Inflammatory macrophage treated with lipopolysaccharide for 4 hours (primary cell): ENCODE measurements around the gene STAT5A.
"Not testable (repeated sequence)": the region's sequence is repeated elsewhere in the genome, so short reads cannot be mapped to it uniquely, and the experiment has no call there.

Source experiments
- DNase-seq: peaks from one replicate; pipeline ENCODE4 v3.0.0-alpha.2; 2020

Gene STAT5A

GRCh38 chr17:42309986-42310786 lies 21.9 kb downstream of the STAT5A start:
- no peak for DNase-seq

GRCh38 chr17:42310787-42311215 lies 22.5 kb downstream of the STAT5A start:
- no peak for DNase-seq

DNA sequence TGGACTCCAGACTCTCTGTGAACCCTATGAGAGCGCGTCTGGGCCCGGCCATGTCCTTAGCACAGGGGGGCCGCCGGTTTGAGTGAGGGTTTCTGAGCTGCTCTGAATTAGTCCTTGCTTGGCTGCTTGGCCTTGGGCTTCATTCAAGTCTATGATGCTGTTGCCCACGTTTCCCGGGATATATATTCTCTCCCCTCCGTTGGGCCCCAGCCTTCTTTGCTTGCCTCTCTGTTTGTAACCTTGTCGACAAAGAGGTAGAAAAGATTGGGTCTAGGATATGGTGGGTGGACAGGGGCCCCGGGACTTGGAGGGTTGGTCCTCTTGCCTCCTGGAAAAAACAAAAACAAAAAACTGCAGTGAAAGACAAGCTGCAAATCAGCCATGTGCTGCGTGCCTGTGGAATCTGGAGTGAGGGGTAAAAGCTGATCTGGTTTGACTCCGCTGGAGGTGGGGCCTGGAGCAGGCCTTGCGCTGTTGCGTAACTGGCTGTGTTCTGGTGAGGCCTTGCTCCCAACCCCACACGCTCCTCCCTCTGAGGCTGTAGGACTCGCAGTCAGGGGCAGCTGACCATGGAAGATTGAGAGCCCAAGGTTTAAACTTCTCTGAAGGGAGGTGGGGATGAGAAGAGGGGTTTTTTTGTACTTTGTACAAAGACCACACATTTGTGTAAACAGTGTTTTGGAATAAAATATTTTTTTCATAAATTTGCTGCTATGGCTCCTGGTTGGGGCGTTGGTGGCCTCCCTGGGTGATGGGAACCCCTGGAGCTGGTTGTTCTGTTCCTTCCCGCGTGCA lies 23.1 kb downstream of the STAT5A start:
- peak; percentile 79 for DNase-seq

- DNase-seq, result no peak
These were observed 23.7 kb downstream of the STAT5A start for GRCh38 chr17:42312035-42312284.

DNA sequence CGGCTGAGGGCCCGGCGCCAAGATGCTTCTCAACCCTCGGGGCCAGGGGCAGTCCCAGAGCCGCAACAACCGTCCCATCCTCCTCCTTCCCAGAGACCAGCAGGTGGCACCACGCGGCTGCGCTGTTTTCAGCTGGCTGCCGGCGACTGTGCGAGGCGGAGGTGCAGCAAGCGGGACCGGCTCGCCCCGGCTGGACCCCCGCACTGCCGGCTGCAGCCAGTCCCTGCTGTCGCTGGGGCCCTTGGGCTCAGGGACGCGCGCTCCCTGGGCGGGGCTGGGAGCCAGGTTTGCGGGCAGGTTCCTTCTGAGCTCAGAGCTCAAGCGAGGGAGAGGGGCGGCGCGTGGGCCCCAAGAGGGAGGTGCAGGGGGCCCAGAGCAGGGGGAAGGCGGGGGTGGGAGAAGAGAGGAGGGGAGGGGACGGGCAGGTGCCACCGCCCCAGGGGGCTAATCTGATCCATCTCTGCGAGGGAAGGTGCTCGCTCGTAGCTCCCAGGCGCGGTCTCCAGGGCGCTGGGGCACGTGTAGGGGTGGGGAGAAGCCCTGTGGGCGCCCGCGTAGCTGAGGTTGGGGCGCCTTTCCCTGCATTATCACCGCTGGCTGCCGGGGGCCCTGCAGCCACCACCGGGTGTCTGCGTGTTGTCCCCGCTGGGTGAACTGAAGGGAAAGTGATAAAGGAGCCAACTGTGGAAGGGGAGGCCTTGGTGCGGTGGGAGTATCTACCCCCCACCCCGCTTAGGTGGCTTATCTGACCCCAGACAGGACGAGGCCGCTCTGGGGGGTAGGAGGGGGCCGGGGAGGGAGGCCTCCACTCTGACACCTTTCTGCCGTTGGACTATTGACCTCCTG lies 24.2 kb downstream of the STAT5A start:
- peak; percentile 52 for DNase-seq

DNA sequence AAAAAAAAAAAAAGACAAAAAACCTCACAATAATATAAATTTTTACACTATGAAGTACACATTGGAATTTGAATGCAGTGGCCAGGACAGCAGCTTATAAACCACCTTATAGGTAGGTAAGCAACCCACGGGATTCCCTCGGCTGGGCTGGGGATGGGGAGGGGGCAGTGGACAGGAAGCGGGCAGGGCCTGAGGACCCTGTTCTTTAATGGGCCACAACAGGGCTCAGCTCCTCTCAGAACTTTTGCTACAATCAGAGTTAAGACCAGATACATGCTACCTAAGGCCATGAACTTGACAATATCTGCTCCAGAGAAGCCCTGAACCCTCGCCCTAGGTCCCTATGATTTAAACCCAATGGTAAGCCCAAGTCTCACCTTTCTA lies 25.1 kb downstream of the STAT5A start:
- DNase-seq, result no peak

GRCh38 chr17:42313773-42314566 lies 25.7 kb downstream of the STAT5A start:
- no peak for DNase-seq

DNA sequence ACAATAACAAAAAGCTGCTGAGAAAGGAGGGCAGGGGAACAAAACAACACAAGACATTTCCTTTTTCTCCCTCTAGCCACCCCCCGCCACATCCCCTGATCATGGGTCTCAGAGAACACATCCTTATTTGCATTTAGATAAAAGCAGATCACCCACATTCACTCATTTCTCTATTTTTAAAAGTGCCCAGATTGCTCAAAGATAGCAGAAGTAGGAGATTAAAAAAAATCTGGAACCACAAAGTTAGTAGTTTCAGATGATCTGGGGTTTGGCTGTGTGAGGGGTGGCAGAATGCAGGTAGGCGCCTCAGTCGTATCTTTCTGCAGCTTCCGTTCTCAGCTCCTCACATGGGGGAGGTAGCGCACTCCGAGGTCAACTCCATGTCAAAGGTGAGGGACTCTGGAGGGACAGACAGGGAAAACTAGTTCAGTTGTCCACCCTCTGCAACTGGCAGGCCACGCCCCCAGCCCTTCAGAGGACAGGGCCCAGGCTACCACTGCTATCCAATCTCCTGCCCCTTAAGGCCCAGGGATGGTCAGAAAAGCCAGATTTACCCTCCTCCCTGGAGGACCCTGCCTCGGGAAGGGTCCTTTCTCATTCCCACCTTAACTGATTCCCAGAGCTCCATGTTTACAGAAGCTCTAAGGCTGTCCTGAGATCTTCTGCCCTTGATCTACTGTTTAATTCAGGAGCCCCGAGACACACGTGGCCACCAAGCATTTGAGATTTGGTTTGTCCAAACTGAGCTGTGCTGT lies 27.3 kb downstream of the STAT5A start:
- peak; percentile 80 for DNase-seq

DNA sequence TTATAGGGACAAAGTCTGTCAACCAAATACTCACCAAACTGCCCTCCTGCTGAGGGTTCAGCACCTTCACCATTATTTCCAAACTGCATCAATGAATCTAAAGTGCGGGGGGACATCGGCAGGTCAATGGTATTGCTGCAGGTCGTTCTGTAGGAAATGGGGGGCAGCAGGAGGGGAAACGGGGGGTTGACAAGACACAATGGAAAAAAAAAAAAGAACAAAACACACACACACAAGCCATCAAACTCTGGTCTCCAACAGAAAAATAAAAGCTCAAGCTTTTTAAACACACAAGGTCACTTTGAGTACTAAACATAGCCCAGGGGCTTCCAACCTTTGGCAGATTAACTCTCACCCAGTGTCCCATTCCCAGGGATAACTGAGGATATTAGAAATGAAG lies 28.5 kb downstream of the STAT5A start:
- no peak for DNase-seq

- DNase-seq, result no peak
These were observed 29.1 kb downstream of the STAT5A start for GRCh38 chr17:42317266-42317845.

- not testable (repeated sequence) for DNase-seq
These were observed 29.7 kb downstream of the STAT5A start for GRCh38 chr17:42317967-42318366.

DNA sequence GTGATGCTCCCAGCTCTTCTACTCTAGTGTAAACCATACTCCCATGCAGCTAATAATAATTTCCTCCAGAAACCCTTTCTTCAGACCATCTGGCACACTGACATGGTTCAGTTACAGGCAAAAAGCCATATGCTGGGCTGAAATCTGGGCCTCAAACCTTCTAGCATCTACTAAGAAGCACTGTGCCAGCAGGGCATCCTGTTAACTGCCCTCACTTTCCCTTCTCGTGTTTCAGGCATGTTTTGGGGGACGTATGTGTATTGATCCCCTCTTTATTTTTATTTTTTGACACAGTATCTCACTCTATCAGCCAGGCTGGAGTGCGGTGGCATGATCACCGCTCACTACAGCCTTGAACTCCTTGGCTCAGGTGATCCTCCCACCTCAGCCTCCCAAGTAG lies 33.3 kb downstream of the STAT5A start:
- DNase-seq, result no peak

- peak; percentile 90 for DNase-seq
These were observed 34.3 kb downstream of the STAT5A start for GRCh38 chr17:42322382-42323267.

DNA sequence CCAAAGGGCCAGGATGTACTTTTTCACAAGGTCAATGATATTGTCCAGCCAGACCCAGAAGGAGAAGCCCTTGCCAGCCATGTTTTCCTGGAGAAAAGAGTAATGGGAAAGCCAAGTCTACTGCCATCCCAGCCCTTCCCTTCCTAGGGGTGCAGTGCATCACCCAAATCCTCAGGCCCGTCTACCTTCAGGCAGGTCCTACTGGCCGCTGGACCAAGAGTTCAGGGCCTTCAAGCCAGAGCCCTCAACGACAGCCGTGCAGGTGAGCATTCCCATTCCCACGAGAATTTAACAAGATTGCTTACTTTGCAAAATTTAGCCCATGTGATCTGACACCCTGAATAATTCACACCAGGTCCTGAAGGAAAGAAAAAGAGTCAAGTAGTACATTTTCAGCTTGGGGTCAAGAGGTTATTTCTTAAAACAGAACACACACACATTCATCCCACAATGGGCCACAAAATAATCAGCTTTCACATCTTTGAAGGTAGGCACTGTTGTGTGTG lies 35.0 kb downstream of the STAT5A start:
- DNase-seq, result no peak

DNA sequence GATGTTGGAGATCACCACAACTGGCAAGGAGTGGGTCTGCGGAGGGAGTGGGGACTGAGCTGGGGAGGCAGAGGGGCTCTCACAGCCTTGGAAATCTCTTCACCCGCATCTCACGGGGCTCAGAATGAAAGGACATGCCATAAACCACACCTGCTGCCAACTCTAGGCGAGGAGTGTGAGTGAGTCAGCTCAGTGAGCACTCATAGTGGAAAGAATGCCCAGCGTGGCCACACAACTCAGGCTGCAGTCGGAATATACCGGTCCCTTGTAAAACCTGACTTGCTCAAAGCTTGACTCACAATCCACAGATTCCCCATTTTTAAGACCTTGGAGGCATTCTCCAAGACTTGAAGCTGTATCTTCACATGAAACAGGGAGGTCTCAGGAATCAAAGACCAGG lies 36.7 kb downstream of the STAT5A start:
- no peak for DNase-seq

GRCh38 chr17:42329025-42329976 lies 41.0 kb downstream of the STAT5A start:
- DNase-seq, result no peak

DNA sequence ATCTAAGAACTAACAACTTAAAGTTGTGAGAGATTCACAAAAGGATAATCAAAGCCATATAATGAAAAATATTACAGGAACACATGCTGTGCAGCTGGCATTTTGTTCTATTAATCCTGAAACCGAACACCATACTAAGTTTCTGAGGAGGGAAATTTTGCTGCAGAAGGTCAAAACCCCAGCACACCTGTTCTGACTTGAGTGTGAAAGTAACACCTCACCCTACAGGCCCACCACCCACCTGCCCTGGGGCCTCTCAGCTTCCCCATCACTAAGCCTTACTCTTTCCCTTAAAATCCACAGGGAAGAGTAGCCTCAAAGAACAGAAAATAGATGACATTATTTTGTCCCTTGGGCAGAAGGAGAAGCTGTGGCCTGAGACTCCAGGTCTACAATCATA lies 44.8 kb downstream of the STAT5A start:
- DNase-seq, result no peak

- no peak for DNase-seq
These were observed 46.4 kb downstream of the STAT5A start for GRCh38 chr17:42334677-42335076.

DNA sequence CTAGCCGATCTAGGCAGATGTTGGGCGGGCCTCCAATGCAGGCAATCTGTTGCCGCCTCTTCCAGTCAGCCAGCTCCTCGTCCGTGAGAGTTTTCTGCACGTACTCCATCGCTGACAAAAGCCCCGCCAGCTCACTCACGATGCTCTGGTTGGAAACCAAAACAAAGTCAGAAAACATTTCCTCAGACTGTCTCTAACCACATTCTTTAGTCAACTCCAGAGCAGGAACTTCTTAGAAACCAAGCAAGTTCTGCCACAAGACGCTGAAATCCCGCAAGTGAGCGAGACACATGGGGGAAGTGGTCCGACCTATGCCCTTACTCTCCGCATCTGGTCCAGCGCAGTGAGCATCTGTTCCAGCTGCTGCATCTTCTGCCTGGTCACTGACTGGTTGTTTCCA lies 49.1 kb downstream of the STAT5A start:
- peak; percentile 81 for DNase-seq
